Colonic mucosa (tissue), 4 donors: Measurements from ENCODE around the gene BFSP1. TPM values are rescaled to one million over a fixed set of nuclear protein-coding genes. Genes with fewer than 3 reads are reported as not detected.

Experiments used
- DNase-seq: peaks from one replicate; pipeline ENCODE4 v3.0.0-alpha.2; 2020
- H3K27ac ChIP-seq: fragments of 200-600 bp; one replicate; pipeline ENCODE4 v1.8.0; 2021
- H3K27me3 ChIP-seq: fragments of 200-600 bp; one replicate; pipeline ENCODE4 v1.8.0; 2021
- H3K36me3 ChIP-seq: fragments of 200-600 bp; one replicate; pipeline ENCODE4 v1.8.0; 2021
- H3K4me1 ChIP-seq: fragments of 200-600 bp; one replicate; pipeline ENCODE4 v1.8.0; 2021; ENCODE audit warnings: mild to moderate bottlenecking
- H3K4me3 ChIP-seq: fragments of 200-600 bp; one replicate; pipeline ENCODE4 v1.8.0; 2021
- H3K9ac ChIP-seq, 2 donors: one replicate each; pipeline ENCODE4 v1.7.0; 2013; ENCODE audit warnings: control low read depth in 2 of 2, low read depth in 2 of 2, low read length in 2 of 2
- H3K9me3 ChIP-seq: fragments of 200-600 bp; one replicate; pipeline ENCODE4 v1.8.0; 2021
- intact Hi-C: fragments of 100-400 bp; cut with DNase I; formaldehyde crosslinking; loops from one replicate; pipeline ENCODE4 v1.14.1; 2022
- total RNA-seq, 2 donors: library from RNA; stranded (reverse); fragmentation: NEBNext Ultra II Directional in 1 of 2; extraction: Animal tissue kit (Norgen Biotek cat#: 25700) in 1 of 2; gene quantifications; one replicate each; pipeline ENCODE4 v1.2.1, GENCODE V29; 2021
- TF ChIP-seq, protein P1 (sequence below): fragments of 200-600 bp; IDR thresholded peaks from one replicate; pipeline ENCODE4 v1.8.0; 2022; ENCODE audit warnings: antibody characterized with exemption, mild to moderate bottlenecking
- donor health status: healthy.
- donor health status: DM: no; HTN: no; CAD: no.
- donor health status: DM: no; HTN: no; CAD: no.

Gene BFSP1
- total RNA-seq, result under 1 TPM; 0.50 to 0.59 TPM

DNA sequence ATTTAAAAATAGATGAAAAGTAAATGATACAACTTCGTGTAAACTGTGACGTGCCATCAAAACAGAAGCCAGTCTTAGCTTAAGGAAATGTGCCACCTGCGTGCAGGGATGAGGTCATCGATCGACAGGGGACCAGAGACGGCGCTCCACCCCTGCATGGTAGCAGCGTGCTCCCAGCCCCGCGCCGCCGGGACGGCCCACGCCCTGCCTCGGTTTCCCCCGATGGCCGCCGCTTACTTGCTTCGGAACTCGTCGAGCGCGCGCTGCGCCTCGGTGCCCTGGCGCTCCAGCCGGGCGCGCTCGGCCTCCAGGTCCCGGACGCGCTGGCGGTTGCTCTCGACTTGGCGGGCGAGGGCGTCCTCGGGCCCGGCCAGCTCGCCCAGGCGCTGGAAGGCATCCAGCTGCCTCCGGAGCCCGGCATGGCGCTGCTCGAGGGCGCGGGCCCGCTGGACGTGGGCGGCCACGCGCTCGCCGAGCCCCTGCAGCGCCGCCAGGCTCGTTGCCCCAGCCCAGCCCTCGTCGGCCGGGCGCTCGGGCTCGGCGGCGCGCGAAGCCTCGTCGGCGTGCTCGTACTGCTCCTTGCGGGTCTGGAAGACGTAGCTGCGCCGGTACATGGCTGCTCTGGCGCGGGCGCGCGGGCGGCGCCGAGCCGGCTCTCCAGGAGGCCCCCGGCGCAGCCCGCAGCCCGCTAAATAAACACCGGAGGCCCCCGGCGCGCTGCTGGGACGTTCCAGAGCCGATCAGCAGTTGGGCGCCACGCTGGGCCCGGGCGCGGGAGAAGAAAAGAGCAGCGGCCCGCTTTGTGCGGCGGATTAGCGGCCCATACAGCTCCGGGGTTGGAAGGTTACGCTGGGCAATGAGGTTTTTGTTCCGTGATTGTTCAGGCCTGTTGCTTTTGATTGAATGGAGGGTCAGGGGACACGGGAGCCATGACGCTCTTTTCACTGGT is at the start of gene BFSP1:
BFSP1 (minus strand) TSS at position 664 of the 949 bp plus-strand sequence; CDS start at position 614, 50 bp downstream.
- intact Hi-C loops, result loop anchor here (10.0 kb wide), 1 partner anchor 464 kb away; no protein-coding TSS in a partner anchor
- TF ChIP-seq, protein P1, sequence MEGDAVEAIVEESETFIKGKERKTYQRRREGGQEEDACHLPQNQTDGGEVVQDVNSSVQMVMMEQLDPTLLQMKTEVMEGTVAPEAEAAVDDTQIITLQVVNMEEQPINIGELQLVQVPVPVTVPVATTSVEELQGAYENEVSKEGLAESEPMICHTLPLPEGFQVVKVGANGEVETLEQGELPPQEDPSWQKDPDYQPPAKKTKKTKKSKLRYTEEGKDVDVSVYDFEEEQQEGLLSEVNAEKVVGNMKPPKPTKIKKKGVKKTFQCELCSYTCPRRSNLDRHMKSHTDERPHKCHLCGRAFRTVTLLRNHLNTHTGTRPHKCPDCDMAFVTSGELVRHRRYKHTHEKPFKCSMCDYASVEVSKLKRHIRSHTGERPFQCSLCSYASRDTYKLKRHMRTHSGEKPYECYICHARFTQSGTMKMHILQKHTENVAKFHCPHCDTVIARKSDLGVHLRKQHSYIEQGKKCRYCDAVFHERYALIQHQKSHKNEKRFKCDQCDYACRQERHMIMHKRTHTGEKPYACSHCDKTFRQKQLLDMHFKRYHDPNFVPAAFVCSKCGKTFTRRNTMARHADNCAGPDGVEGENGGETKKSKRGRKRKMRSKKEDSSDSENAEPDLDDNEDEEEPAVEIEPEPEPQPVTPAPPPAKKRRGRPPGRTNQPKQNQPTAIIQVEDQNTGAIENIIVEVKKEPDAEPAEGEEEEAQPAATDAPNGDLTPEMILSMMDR, result no peak
- H3K4me3 ChIP-seq, result peak within 1 kb of the TSS; percentile 38

DNA sequence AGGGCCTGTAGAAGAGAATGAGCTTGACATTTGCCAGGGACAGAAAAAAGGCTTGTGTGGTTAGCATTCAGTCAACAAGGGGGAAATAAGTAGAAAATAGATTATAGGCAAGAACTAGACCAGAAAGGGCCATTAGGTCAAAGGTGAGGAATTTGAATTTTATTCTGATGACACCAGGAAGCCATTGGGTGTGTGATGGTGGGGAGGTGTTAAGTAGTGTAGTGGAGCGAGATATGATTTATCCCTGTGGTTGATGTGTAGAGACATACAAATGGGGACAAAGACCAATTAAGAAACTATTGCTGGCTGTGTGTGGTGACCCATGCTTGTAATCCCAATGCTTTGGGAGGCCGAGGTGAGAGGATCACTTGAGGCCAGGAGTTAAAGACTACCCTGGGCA is 49.7 kb upstream of the BFSP1 start:
- H3K27me3 ChIP-seq, result no peaks in the 10 kb centered on the region
- no peaks in the 10 kb centered on the region for H3K36me3 ChIP-seq
- TF ChIP-seq, protein P1, result no peak
- intact Hi-C loops, result no loop called here
- no peak overlapping the region for H3K4me3 ChIP-seq
- H3K4me1 ChIP-seq, result no peaks in the 10 kb centered on the region
- no peak overlapping the region for H3K9ac ChIP-seq
- H3K27ac ChIP-seq, result no peak overlapping the region
- DNase-seq, result no peak
- no peaks in the 10 kb centered on the region for H3K9me3 ChIP-seq

More for the DNA sequence above, at the start of gene BFSP1:
- H3K9me3 ChIP-seq, result no peaks in the 10 kb centered on the region
- no peaks in the 10 kb centered on the region for H3K36me3 ChIP-seq
- peak; percentile 72 for DNase-seq
- H3K27me3 ChIP-seq, result no peaks in the 10 kb centered on the region
- peak within 1 kb of the TSS; percentile 18 for H3K27ac ChIP-seq
- H3K4me1 ChIP-seq, result no peaks in the 10 kb centered on the region
- H3K9ac ChIP-seq, result peak within 1 kb of the TSS in 1 of 2 donors; percentile 62

DNA sequence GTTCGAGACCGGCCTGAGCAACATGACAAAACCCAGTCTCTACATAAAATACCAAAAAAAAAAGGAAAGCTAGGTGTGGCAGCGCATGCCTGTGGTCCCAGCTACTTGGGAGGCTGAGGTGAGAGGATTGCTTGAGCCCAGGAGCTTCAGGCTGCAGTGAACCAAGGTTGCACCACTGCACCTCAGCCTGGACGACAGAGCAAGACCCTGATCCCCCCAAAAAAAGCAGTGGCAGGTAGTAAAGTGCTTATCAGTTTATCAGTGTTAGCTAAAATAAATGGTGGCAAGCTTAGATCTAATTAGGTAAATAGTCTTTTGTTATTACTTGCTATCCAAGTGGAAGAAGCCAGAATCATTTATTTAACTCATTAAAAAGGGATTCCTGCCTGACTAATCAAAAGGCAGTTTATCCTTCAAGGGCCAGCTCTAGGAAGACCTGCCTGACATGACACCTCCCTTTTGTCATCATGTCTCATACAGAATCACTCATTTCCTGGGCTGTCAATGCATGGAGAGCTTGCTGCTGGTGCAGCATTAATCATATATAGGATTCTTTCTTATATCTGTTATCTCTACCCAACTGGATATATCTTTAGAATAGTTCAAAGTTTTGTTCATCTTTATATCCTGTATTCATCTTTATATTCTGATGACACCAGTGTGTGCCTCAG is 48.3 kb upstream of the BFSP1 start:
- no peaks in the 10 kb centered on the region for H3K27me3 ChIP-seq
- TF ChIP-seq, protein P1, result no peak
- no peaks in the 10 kb centered on the region for H3K9me3 ChIP-seq
- H3K36me3 ChIP-seq, result no peaks in the 10 kb centered on the region
- H3K4me3 ChIP-seq, result no peak overlapping the region
- intact Hi-C loops, result no loop called here
- no peak overlapping the region for H3K9ac ChIP-seq
- H3K27ac ChIP-seq, result no peak overlapping the region
- no peaks in the 10 kb centered on the region for H3K4me1 ChIP-seq
- no peak for DNase-seq

DNA sequence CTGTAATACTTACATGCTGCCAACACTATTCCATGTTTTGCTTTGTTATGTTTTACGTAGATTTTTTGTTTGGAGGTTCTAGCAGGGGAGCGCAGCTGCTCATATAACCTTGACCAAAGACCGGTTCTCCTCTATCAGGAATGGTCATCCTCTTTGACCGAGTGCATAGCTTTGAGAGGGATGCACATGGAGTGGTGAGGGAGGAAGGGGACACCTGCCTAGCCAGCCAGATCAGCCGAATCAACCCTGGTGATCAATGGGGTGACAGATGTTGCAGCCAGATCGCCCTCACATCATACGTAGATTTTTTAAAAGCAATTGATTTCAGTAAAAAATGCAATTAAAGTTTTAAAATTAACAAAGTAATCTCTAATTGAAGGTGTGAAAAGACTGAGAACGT is 45.0 kb upstream of the BFSP1 start:
- Histone ChIP-seq H3K36me3 (no peaks in the 10 kb centered on the region), H3K4me3 (no peak overlapping the region), H3K4me1 (peaks cover 9% of the 10 kb centered on the region), H3K9me3 (no peaks in the 10 kb centered on the region), H3K9ac (no peak overlapping the region), H3K27me3 (no peaks in the 10 kb centered on the region), H3K27ac (no peak overlapping the region)
- no peak for DNase-seq
- intact Hi-C loops, result no loop called here
- TF ChIP-seq, protein P1, result no peak

DNA sequence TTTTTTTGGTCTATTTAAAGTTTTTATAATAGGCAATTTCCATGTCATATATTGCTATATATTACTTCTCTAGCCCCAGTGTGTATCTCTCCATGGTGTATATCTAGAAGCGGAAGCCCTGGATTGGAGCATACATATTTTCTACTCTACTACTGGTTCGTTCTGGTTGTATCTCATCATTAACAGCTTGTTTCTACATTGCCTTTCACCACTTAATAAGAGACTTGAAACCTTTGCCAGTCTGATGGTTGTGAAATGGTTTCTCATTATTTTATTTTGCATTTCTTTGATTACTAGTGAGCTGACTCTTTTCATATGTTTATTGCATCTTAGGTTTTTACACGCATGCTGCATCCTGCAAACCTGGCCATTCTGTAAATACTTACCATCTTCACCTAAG is 42.3 kb upstream of the BFSP1 start:
- no peak for DNase-seq
- Histone ChIP-seq H3K9ac (no peak overlapping the region), H3K27ac (no peak overlapping the region), H3K4me3 (no peak overlapping the region), H3K27me3 (no peaks in the 10 kb centered on the region), H3K9me3 (no peaks in the 10 kb centered on the region), H3K36me3 (no peaks in the 10 kb centered on the region), H3K4me1 (peaks cover 9% of the 10 kb centered on the region)
- TF ChIP-seq, protein P1, result no peak
- intact Hi-C loops, result loop anchor here (5.0 kb wide), 1 partner anchor 39 kb away; no protein-coding TSS in a partner anchor
